Sigmoid colon (tissue), 7 donors: Measurements from ENCODE around the gene KIAA1217. TPM values are rescaled to one million over a fixed set of nuclear protein-coding genes. Genes with fewer than 3 reads are reported as not detected.

ENCODE experiments used
- DNase-seq: peaks from one replicate; pipeline ENCODE4 v3.0.0-alpha.2; 2019
- H3K27ac ChIP-seq, 4 donors: fragments of 200-600 bp; sonication (generic); one replicate each; pipeline ENCODE4 v1.5.1; 2016 to 2019; ENCODE audit warnings: mild to moderate bottlenecking in 1 of 4
- H3K27me3 ChIP-seq, 3 donors: fragments of 200-600 bp; sonication (generic); one replicate each; pipeline ENCODE4 v1.5.1; 2019; ENCODE audit warnings: mild to moderate bottlenecking in 1 of 3
- H3K36me3 ChIP-seq, 4 donors: fragments of 200-600 bp; sonication (generic); one replicate each; pipeline ENCODE4 v1.5.1; 2016 to 2019
- H3K4me1 ChIP-seq, 4 donors: fragments of 200-600 bp; sonication (generic); one replicate each; pipeline ENCODE4 v1.5.1; 2017 to 2019
- H3K4me3 ChIP-seq, 4 donors: fragments of 200-600 bp; sonication (generic); one replicate each; pipeline ENCODE4 v1.5.1; 2017 to 2019; ENCODE audit warnings: mild to moderate bottlenecking in 2 of 4, moderate library complexity in 1 of 4
- H3K9me3 ChIP-seq, 4 donors: fragments of 200-600 bp in 3 of 4; sonication (generic) in 3 of 4; one replicate each; pipeline versions ENCODE4 v1.5.1 to v1.6.1; 2013 to 2019
- EP300 ChIP-seq, 4 donors: sonication (generic); formaldehyde crosslinking; IDR thresholded peaks; one replicate each; pipeline ENCODE4 v1.6.1; 2017; ENCODE audit warnings: antibody characterized with exemption in 4 of 4
- POLR2A ChIP-seq, 2 donors: fragments of 450-650 bp; IDR thresholded peaks; one replicate each; pipeline ENCODE4 v1.6.1; 2016; ENCODE audit warnings: antibody characterized with exemption in 2 of 2, mild to moderate bottlenecking in 2 of 2, moderate library complexity in 2 of 2
- POLR2AphosphoS5 ChIP-seq, 4 donors: sonication (generic); formaldehyde crosslinking; IDR thresholded peaks; one replicate each; pipeline ENCODE4 v1.6.1; 2017; ENCODE audit warnings: antibody characterized with exemption in 4 of 4
- WGBS, 2 donors: extraction: QIAGEN DNeasy Blood & Tissue Kit; methylation state at CpG; one replicate each; pipeline ENCODE4 v1.1.7; 2013; 5-methylcytosine and 5-hydroxymethylcytosine counted together
- intact Hi-C: fragments of 100-400 bp; cut with DNase I; formaldehyde crosslinking; loops from one replicate; pipeline ENCODE4 v1.15.1; 2023
- polyA plus RNA-seq, 3 donors: library from polyadenylated mRNA; stranded (reverse); fragments of 200-250 nt; gene quantifications; one replicate each; pipeline ENCODE4 v1.2.3, GENCODE V29; 2013
- total RNA-seq, 4 donors: library from RNA; depleted of rRNA; stranded (reverse); fragments of >200 nt; gene quantifications; one replicate each; pipeline ENCODE4 v1.1.0, GENCODE V29; 2016
- TF ChIP-seq, protein P1 (sequence below), 4 experiments: fragments of 450-650 bp in 3 of 4; fragments of 200-600 bp in 1 of 4; IDR thresholded peaks; one replicate each; pipeline ENCODE4 v1.5.1; 2016 to 2019; ENCODE audit warnings: antibody characterized with exemption in 4 of 4, mild to moderate bottlenecking in 3 of 4, moderate library complexity in 2 of 4
- donor health status: healthy with polysubstance abuse.
- donor health status: Bipolar disorder and iron deficiency.
- donor health status: healthy.

KIAA1217 gene
- total and polyA plus RNA-seq, 7 donors = 7.6 to 31.9 (median 15.0) TPM

DNA sequence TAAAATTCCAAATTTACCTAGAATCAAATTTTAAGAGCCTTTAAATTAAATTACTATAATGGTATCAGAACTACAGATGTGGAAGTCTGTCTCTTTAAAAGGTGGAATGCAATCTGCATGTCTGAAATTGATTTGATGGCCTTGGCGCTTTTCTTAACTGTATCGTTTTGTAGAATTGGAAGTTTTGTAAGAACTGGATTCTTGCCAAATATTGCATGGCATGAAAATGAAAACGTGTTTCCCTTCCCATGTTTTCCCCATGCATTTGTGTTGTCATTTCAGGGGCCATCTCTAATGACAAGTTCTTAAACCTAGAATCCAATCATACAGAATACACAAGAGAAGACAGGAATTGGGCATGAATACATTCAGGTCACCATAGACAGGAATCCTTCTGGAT lies 162.5 kb downstream of the KIAA1217 start:
- TF ChIP-seq, protein P1, sequence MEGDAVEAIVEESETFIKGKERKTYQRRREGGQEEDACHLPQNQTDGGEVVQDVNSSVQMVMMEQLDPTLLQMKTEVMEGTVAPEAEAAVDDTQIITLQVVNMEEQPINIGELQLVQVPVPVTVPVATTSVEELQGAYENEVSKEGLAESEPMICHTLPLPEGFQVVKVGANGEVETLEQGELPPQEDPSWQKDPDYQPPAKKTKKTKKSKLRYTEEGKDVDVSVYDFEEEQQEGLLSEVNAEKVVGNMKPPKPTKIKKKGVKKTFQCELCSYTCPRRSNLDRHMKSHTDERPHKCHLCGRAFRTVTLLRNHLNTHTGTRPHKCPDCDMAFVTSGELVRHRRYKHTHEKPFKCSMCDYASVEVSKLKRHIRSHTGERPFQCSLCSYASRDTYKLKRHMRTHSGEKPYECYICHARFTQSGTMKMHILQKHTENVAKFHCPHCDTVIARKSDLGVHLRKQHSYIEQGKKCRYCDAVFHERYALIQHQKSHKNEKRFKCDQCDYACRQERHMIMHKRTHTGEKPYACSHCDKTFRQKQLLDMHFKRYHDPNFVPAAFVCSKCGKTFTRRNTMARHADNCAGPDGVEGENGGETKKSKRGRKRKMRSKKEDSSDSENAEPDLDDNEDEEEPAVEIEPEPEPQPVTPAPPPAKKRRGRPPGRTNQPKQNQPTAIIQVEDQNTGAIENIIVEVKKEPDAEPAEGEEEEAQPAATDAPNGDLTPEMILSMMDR (IDR thresholded peaks at IDR 0.05) = no peak
- no peak for TF ChIP-seq EP300 (IDR thresholded peaks at IDR 0.05)
- no peak for TF ChIP-seq POLR2AphosphoS5 (IDR thresholded peaks at IDR 0.05)
- no peak for TF ChIP-seq POLR2A (IDR thresholded peaks at IDR 0.05)
- Histone ChIP-seq H3K4me3 (no peak overlapping the region), H3K27ac (no peak overlapping the region), H3K27me3 (no peaks in the 10 kb centered on the region), H3K4me1 (no peaks in the 10 kb centered on the region), H3K36me3 (no peaks in the 10 kb centered on the region), H3K9me3 (no peaks in the 10 kb centered on the region)
- WGBS, 2 donors = 75 to 88% methylated on average over 3 of the region's 3 CpGs
- no peak for DNase-seq
- intact Hi-C loops = no loop called here

DNA sequence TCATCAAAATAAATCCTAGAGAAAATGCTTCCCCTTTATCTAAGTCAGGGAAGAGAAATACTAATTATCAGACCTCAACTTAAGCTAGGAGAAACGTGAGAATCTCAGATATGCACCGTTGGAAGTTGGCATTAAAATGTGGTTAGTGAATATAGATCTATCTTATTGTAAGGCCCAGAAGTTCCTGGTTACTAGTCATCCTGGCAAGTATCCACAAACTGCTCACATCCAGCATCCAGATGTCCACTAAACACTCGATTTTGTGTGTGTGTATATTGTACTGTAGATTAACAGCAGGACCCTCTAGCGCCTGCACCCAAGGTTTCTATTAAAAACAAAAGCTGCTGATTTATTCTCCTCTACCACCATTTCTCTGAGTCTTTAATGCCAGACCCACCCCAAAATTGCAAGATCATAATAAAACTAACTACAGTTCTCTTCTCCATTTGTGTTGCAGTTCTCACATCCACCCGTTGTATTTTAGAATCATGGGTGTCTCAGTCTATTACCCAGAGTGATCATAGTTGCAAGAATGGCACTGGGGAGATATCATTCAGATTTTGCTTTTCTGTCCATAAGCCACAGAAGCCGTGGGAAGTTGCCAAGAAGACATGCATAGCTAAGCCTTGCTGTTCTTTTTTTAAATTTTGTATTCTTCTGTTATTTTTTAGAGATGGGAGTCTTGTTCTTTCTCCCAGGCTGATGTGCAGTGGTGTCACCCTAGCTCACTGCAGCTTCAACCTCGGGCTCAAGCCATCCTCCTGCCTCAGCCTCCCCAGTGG lies 165.4 kb downstream of the KIAA1217 start:
- Histone ChIP-seq H3K27ac (no peak overlapping the region), H3K9me3 (no peaks in the 10 kb centered on the region), H3K27me3 (no peaks in the 10 kb centered on the region), H3K4me1 (no peaks in the 10 kb centered on the region), H3K4me3 (no peak overlapping the region), H3K36me3 (no peaks in the 10 kb centered on the region)
- no peak for DNase-seq
- intact Hi-C loops = no loop called here
- WGBS, 2 donors = 70 to 72% methylated on average over 7 of the region's 7 CpGs
- no peak for TF ChIP-seq POLR2A (IDR thresholded peaks at IDR 0.05)
- TF ChIP-seq, protein P1 (IDR thresholded peaks at IDR 0.05) = no peak
- no peak for TF ChIP-seq POLR2AphosphoS5 (IDR thresholded peaks at IDR 0.05)
- no peak for TF ChIP-seq EP300 (IDR thresholded peaks at IDR 0.05)

DNA sequence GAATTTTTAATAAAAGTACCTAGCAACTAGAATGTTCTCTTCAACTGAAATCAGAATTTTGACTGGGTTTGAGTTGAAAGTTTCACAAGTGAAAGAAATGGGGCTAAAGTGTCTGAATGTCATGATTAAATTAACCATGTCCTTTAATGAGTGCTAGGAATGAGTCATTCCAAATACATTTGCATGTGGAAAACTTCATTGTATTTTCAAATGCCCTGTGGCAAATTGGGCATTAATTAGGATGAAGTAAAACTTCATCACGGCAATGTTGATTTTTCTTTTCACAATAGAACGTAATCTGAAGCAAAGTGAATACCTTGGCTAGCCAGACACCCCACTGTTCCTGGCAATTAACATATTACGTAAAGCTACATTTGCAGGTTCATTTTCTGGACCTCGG lies 166.6 kb downstream of the KIAA1217 start:
- H3K36me3 ChIP-seq = no peaks in the 10 kb centered on the region
- 94 to 96% methylated on average over 4 of the region's 4 CpGs for WGBS, 2 donors
- H3K27ac ChIP-seq = no peak overlapping the region
- TF ChIP-seq POLR2AphosphoS5 (IDR thresholded peaks at IDR 0.05) (no peak), EP300 (IDR thresholded peaks at IDR 0.05) (no peak), POLR2A (IDR thresholded peaks at IDR 0.05) (no peak)
- TF ChIP-seq, protein P1 (IDR thresholded peaks at IDR 0.05) = no peak
- intact Hi-C loops = no loop called here
- H3K27me3 ChIP-seq = no peaks in the 10 kb centered on the region
- H3K4me3 ChIP-seq = no peak overlapping the region
- no peak for DNase-seq
- H3K4me1 ChIP-seq = no peaks in the 10 kb centered on the region
- H3K9me3 ChIP-seq = no peaks in the 10 kb centered on the region

DNA sequence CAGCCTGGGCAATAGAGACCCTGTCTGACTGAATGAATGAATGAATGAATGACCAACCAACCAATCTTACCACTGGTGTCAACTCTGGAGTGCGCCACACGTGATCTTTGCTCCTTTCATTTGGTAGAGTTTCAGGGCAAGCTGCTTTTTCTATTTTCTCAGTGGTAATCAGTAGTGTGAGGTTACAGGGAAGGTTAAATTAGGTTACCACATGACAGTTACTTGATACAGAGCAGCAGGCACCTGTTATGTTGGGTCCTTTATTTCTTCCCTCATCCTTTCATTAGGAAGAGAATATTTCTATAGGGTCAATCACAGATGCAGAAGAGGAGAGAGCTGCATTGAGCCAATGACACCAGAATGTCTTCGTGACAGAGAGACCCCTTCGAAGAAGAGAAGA lies 167.8 kb downstream of the KIAA1217 start:
- Histone ChIP-seq H3K27ac (no peak overlapping the region), H3K36me3 (no peaks in the 10 kb centered on the region), H3K27me3 (no peaks in the 10 kb centered on the region), H3K4me3 (no peak overlapping the region), H3K9me3 (no peaks in the 10 kb centered on the region), H3K4me1 (no peaks in the 10 kb centered on the region)
- 92 to 94% methylated on average over 4 of the region's 4 CpGs for WGBS, 2 donors
- DNase-seq = no peak
- intact Hi-C loops = no loop called here
- TF ChIP-seq, protein P1 (IDR thresholded peaks at IDR 0.05) = no peak
- TF ChIP-seq POLR2AphosphoS5 (IDR thresholded peaks at IDR 0.05) (no peak), POLR2A (IDR thresholded peaks at IDR 0.05) (no peak)
